OCI-LY1 (cell line): ENCODE measurements around the gene WFDC5.

ENCODE experiments used
- H2AFZ ChIP-seq: fragments of 200-600 bp; sonication (generic), shearing (Covaris generic); 2 replicates; pipeline ENCODE4 v1.6.0; 2014; ENCODE audit warnings: antibody characterized with exemption, mild to moderate bottlenecking, low read length
- H3F3A ChIP-seq: fragments of 200-600 bp; sonication (generic), shearing (Covaris generic); 2 replicates; pipeline ENCODE4 v1.6.0; 2014; ENCODE audit warnings: mild to moderate bottlenecking, antibody characterized with exemption, low read length, moderate library complexity; ENCODE audit not compliant: insufficient read depth
- H3K27ac ChIP-seq: fragments of 200-600 bp; sonication (generic); 2 replicates; pipeline ENCODE4 v1.5.1; 2014; ENCODE audit warnings: low read length, mixed run types, mild to moderate bottlenecking, low read depth; ENCODE audit not compliant: poor library complexity, severe bottlenecking
- H3K27me3 ChIP-seq: fragments of 200-600 bp; sonication (generic); 2 replicates; pipeline ENCODE4 v1.6.0; 2014; ENCODE audit warnings: antibody characterized with exemption, mild to moderate bottlenecking, low read length, moderate library complexity; ENCODE audit not compliant: insufficient read depth
- H3K36me3 ChIP-seq: fragments of 200-600 bp; sonication (generic); 2 replicates; pipeline ENCODE4 v1.6.1; 2014; ENCODE audit warnings: mild to moderate bottlenecking, antibody characterized with exemption, low read length, moderate library complexity, mixed read lengths; ENCODE audit not compliant: insufficient read depth
- H3K4me1 ChIP-seq: fragments of 200-600 bp; sonication (generic); 2 replicates; pipeline ENCODE4 v1.5.1; 2014; ENCODE audit warnings: mild to moderate bottlenecking, low read length, moderate library complexity; ENCODE audit not compliant: insufficient read depth, severe bottlenecking
- H3K4me2 ChIP-seq: fragments of 200-600 bp; sonication (generic), shearing (Covaris generic); 2 replicates; pipeline ENCODE4 v1.6.1; 2014; ENCODE audit warnings: low read length
- H3K4me3 ChIP-seq: fragments of 200-600 bp; sonication (generic); 2 replicates; pipeline ENCODE4 v1.5.1; 2014; ENCODE audit warnings: low read length, low read depth, mild to moderate bottlenecking, mixed read lengths; ENCODE audit not compliant: poor library complexity, severe bottlenecking
- H3K79me2 ChIP-seq: fragments of 200-600 bp; shearing (Covaris generic); 2 replicates; pipeline ENCODE4 v1.6.1; 2016; ENCODE audit warnings: mixed run types, low read length, mixed read lengths; ENCODE audit not compliant: insufficient read depth
- H3K9ac ChIP-seq: fragments of 200-600 bp; sonication (generic), shearing (Covaris generic); 2 replicates; pipeline ENCODE4 v1.6.1; 2014; ENCODE audit warnings: mild to moderate bottlenecking, low read length, mixed read lengths
- H3K9me2 ChIP-seq: fragments of 200-600 bp; sonication (generic), shearing (Covaris generic); 2 replicates; pipeline ENCODE4 v1.6.1; 2014; ENCODE audit warnings: low read depth, mild to moderate bottlenecking, low read length, mixed read lengths
- H3K9me3 ChIP-seq: fragments of 200-600 bp; shearing (Covaris generic); 2 replicates; pipeline ENCODE4 v1.6.1; 2014; ENCODE audit warnings: low read length, mixed read lengths
- H4K20me1 ChIP-seq: fragments of 200-600 bp; sonication (generic), shearing (Covaris generic); 2 replicates; pipeline ENCODE4 v1.6.0; 2016; ENCODE audit warnings: mild to moderate bottlenecking, low read length; ENCODE audit not compliant: insufficient read depth
- EZH2 ChIP-seq: fragments of 200-600 bp; sonication (generic), shearing (Covaris generic); IDR thresholded peaks from 2 replicates; pipeline ENCODE4 v1.8.0; 2017; ENCODE audit warnings: borderline replicate concordance, mixed run types, mild to moderate bottlenecking, antibody characterized with exemption, low read length, moderate library complexity, mixed read lengths
- TF ChIP-seq, protein P1 (sequence below): fragments of 200-600 bp; sonication (generic), shearing (Covaris generic); IDR thresholded peaks from 2 replicates; pipeline ENCODE4 v1.5.1; 2017; ENCODE audit warnings: mild to moderate bottlenecking, antibody characterized with exemption, low read length, moderate library complexity, mixed read lengths

WFDC5 gene

DNA sequence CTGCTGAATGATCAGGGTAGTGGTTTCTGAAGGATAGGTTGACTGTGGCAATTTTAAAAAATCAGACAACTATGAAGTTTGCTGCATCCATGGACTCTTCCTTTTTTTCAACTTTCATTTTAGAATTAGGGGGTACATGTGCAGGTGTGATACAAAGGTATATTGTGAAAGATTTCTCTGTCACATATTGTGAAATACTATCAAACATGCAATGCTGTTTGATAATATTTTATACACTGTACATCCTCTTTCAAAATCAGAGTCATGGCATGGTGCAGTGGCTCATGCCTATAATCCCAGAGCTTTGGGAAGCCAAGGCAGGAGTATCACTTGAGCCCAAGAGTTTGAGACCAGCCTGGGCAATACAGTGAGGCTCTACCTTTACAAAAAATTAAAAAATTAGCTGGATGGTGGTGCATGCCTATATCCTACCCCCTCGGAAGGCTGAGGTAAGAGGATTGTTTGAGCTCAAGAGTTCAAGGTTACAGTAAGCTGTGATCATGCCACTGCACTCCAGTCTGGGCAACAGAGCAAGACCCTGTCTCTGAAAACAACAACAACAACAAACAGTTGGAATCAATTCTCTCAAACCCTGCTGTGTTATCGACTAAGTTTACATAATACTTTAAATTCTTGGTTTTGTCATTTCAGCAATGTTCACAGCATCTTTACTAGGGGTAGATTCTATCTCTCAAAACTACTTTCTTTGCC lies 4.7 kb upstream of the WFDC5 start:
- no peaks in the 10 kb centered on the region for H3K27me3 ChIP-seq
- H2AFZ ChIP-seq: no peak overlapping the region
- TF ChIP-seq, protein P1, sequence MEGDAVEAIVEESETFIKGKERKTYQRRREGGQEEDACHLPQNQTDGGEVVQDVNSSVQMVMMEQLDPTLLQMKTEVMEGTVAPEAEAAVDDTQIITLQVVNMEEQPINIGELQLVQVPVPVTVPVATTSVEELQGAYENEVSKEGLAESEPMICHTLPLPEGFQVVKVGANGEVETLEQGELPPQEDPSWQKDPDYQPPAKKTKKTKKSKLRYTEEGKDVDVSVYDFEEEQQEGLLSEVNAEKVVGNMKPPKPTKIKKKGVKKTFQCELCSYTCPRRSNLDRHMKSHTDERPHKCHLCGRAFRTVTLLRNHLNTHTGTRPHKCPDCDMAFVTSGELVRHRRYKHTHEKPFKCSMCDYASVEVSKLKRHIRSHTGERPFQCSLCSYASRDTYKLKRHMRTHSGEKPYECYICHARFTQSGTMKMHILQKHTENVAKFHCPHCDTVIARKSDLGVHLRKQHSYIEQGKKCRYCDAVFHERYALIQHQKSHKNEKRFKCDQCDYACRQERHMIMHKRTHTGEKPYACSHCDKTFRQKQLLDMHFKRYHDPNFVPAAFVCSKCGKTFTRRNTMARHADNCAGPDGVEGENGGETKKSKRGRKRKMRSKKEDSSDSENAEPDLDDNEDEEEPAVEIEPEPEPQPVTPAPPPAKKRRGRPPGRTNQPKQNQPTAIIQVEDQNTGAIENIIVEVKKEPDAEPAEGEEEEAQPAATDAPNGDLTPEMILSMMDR: no peak
- no peak for TF ChIP-seq EZH2
- no peaks in the 10 kb centered on the region for H3K79me2 ChIP-seq
- no peaks in the 10 kb centered on the region for H3F3A ChIP-seq
- no peaks in the 10 kb centered on the region for H3K36me3 ChIP-seq
- no peaks in the 10 kb centered on the region for H3K9me3 ChIP-seq
- no peak overlapping the region for H3K27ac ChIP-seq
- no peaks in the 10 kb centered on the region for H3K4me1 ChIP-seq
- H3K9ac ChIP-seq: no peak overlapping the region
- H4K20me1 ChIP-seq: no peaks in the 10 kb centered on the region
- no peaks in the 10 kb centered on the region for H3K9me2 ChIP-seq
- H3K4me3 ChIP-seq: no peak overlapping the region
- H3K4me2 ChIP-seq: no peak overlapping the region

DNA sequence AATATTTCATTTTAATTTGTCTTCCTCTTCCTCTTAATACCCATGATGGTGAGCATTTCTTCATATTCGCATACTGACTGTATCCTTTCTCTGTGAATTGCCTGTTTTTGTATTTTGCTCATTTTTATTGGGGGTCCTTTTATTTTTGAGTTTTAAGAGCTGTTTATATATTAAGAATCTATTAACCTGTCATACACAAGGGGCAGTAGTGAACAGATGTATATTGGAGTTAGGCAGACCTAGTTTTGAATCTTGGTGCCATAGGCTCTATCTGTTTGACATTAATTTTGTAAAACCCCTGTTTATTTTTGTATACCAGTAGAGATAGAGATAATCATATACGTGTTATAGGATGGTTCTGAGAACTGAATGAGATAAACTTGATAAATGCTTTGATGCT lies 3.1 kb upstream of the WFDC5 start:
- no peaks in the 10 kb centered on the region for H3K79me2 ChIP-seq
- H3K4me2 ChIP-seq: no peak overlapping the region
- H3K36me3 ChIP-seq: no peaks in the 10 kb centered on the region
- no peak overlapping the region for H2AFZ ChIP-seq
- H3K9me2 ChIP-seq: no peaks in the 10 kb centered on the region
- no peaks in the 10 kb centered on the region for H3K9me3 ChIP-seq
- H3K27me3 ChIP-seq: no peaks in the 10 kb centered on the region
- no peaks in the 10 kb centered on the region for H3F3A ChIP-seq
- H3K4me1 ChIP-seq: no peaks in the 10 kb centered on the region
- H3K4me3 ChIP-seq: no peak overlapping the region
- no peak overlapping the region for H3K27ac ChIP-seq
- H4K20me1 ChIP-seq: no peaks in the 10 kb centered on the region
- no peak for TF ChIP-seq EZH2
- TF ChIP-seq, protein P1: no peak
- H3K9ac ChIP-seq: no peak overlapping the region

DNA sequence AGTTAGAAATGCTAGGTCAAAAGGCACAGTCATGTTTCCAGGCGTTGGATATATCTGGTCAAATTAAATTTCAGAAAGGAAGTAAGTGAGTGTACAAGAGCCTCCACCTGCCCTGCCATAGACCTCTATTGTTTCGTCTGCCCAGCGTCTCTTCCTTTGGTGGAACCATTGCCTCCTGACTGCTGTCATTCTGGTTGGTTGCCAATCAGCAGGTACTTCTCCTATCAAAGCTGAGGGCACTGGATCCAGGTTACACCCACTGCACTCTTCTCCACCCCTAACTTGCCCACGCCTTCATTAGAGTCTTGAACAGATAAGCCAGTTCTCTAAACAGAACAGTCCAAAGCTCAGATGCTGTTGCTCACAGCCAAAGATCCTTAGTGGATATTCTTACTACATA lies 2.6 kb upstream of the WFDC5 start:
- no peaks in the 10 kb centered on the region for H3K79me2 ChIP-seq
- H3K9ac ChIP-seq: no peak overlapping the region
- no peaks in the 10 kb centered on the region for H3K36me3 ChIP-seq
- H3K27ac ChIP-seq: no peak overlapping the region
- H3K4me2 ChIP-seq: no peak overlapping the region
- no peak overlapping the region for H2AFZ ChIP-seq
- no peaks in the 10 kb centered on the region for H3K9me3 ChIP-seq
- H3F3A ChIP-seq: no peaks in the 10 kb centered on the region
- no peaks in the 10 kb centered on the region for H3K9me2 ChIP-seq
- TF ChIP-seq, protein P1: no peak
- TF ChIP-seq EZH2: no peak
- no peaks in the 10 kb centered on the region for H3K4me1 ChIP-seq
- H4K20me1 ChIP-seq: no peaks in the 10 kb centered on the region
- H3K27me3 ChIP-seq: no peaks in the 10 kb centered on the region
- H3K4me3 ChIP-seq: no peak overlapping the region
